HEK293T (cell line): ENCODE data around the gene AP2S1.
"Not testable (repeated sequence)": the region's sequence is repeated elsewhere in the genome, so short reads cannot be mapped to it uniquely, and the experiment has no call there.

Experiments
- ELF4 ChIP-seq: fragments of 450-650 bp; IDR thresholded peaks from 2 replicates; pipeline ENCODE4 v1.6.1; 2017; ENCODE audit warnings: antibody characterized with exemption
- PKNOX1 ChIP-seq: fragments of 450-650 bp; IDR thresholded peaks from 2 replicates; pipeline ENCODE4 v1.6.1; 2016
- ZNF384 ChIP-seq: fragments of 450-650 bp; IDR thresholded peaks from 2 replicates; pipeline ENCODE4 v1.6.1; 2016

GRCh38 chr19:46804432-46804831 is 46.2 kb downstream of the AP2S1 start:
- TF ChIP-seq ELF4, ZNF384, PKNOX1: not testable (repeated sequence)
